Thymus (tissue), 14 donors: ENCODE data around the gene ANKRD13B. TPM values are rescaled to one million over a fixed set of nuclear protein-coding genes. Genes with fewer than 3 reads are reported as not detected.

ENCODE experiments used
- DNase-seq, 9 donors: peaks; one replicate each; pipeline ENCODE4 v3.0.0-alpha.2; 2013; ENCODE audit warnings: low spot score in 9 of 9, low read depth in 6 of 9, missing footprints in 1 of 9
- H3K27ac ChIP-seq, 2 donors: one replicate each; pipeline ENCODE4 v1.5.1; 2013; ENCODE audit warnings: control low read depth in 1 of 2, low read depth in 1 of 2, low read length in 1 of 2, mild to moderate bottlenecking in 1 of 2, moderate library complexity in 1 of 2
- H3K27me3 ChIP-seq, 2 donors: one replicate each; pipeline ENCODE4 v1.5.1; 2013; ENCODE audit warnings: low read length in 1 of 2; ENCODE audit not compliant: control insufficient read depth in 2 of 2, insufficient read depth in 1 of 2
- H3K36me3 ChIP-seq, 2 donors: one replicate each; pipeline ENCODE4 v1.5.1; 2013; ENCODE audit warnings: low read length in 1 of 2, mild to moderate bottlenecking in 1 of 2, moderate library complexity in 1 of 2; ENCODE audit not compliant: control insufficient read depth in 2 of 2, insufficient read depth in 2 of 2
- H3K4me1 ChIP-seq, 2 donors: one replicate each; pipeline ENCODE4 v1.5.1; 2013; ENCODE audit warnings: low read length in 2 of 2; ENCODE audit not compliant: control insufficient read depth in 2 of 2, insufficient read depth in 2 of 2
- H3K4me3 ChIP-seq, 2 donors: one replicate each; pipeline ENCODE4 v1.5.1; 2013; ENCODE audit warnings: low read length in 2 of 2, control low read depth in 1 of 2, mild to moderate bottlenecking in 1 of 2
- H3K9me3 ChIP-seq, 2 donors: one replicate each; pipeline ENCODE4 v1.5.1; 2013; ENCODE audit warnings: low read length in 1 of 2, mild to moderate bottlenecking in 1 of 2; ENCODE audit not compliant: control insufficient read depth in 2 of 2, insufficient read depth in 1 of 2
- WGBS: extraction: QIAGEN DNeasy Blood & Tissue Kit; methylation state at CpG from one replicate; pipeline ENCODE4 v1.1.7; 2013; 5-methylcytosine and 5-hydroxymethylcytosine counted together
- long read RNA-seq, 10 donors: transcript quantifications; one replicate each; lab custom pipeline, GENCODE V29; 2026
- polyA plus RNA-seq: library from polyadenylated mRNA; stranded (reverse); fragments of 200-250 nt; gene quantifications from one replicate; pipeline ENCODE4 v1.2.3, GENCODE V29; 2013
- total RNA-seq: library from RNA; stranded (reverse); fragments of 120-200 nt; gene quantifications from one replicate; pipeline ENCODE4 v1.2.4, GENCODE V29; 2013
- donor health status: healthy.

Gene ANKRD13B
- 1.3 TPM for total RNA-seq
- polyA plus RNA-seq, result 2.2 TPM
- long read RNA-seq, donor 1, result 0 reads
- long read RNA-seq, donor 2, result 0 reads
- long read RNA-seq, donor 3, result 0 reads
- long read RNA-seq, donor 4, result 0 reads
- long read RNA-seq, donor 5, partial matches to known transcripts, result 5 of 6 reads
- long read RNA-seq, donor 5, other reads (novel, unspliced or antisense), result 0 of 6 reads
- long read RNA-seq, donor 6, result 0 reads
- long read RNA-seq, donor 7, result 0 reads
- long read RNA-seq, donor 8, result 0 reads
- long read RNA-seq, donor 9, result 0 reads
- long read RNA-seq, donor 10, partial matches to known transcripts, result 5 of 5 reads
- long read RNA-seq, donor 10, other reads (novel, unspliced or antisense), result 0 of 5 reads

DNA sequence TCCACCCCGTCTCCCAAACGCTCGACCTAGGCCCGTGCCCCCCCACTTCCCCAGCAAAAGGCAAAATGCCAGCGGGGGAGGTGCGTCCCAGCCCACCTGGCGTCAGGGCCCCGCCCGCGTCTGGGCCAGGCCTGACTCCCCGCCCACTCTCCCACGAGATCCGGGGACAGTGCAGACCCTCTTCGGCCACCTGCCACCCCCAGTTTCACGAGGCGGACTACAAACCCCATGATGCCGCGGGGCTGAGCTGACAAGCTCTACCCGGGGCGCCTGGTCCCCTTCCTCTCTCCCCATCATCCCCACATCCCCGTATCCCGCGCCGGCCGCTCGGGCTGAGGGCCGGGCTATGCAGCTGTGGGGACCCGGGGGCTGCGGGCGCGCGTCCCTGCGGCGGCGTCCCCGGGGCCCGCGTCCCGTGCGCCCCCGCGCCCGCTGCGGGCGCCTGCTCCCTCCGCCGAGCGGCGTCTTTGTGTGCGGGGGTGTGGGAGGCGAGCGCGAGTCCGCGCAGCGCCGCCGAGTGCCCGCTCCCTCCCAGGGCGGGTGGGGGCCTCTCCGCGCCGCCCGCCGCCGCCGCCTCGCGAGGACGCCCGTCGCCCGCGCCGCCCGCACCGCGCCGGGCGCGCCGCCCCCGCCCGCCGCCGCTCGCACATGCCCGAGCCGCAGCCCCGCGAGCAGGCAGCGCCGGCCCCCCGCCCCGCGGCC lies at the start of gene ANKRD13B:
ANKRD13B (plus strand) TSS at position 283 of the 702 bp plus-strand sequence. CDS start 490 bp downstream, outside the sequence.
- peaks cover 0 to 8% of the 10 kb centered on the region in 2 donors for H3K9me3 ChIP-seq
- peaks cover 0 to 23% of the 10 kb centered on the region in 2 donors for H3K27me3 ChIP-seq
- peak in 1 of 9 donors; percentile 54 for DNase-seq
- H3K36me3 ChIP-seq, result no peaks in the 10 kb centered on the region
- WGBS, result under 1% methylated on average over 95 of the region's 96 CpGs
- peaks cover 44 to 53% of the 10 kb centered on the region in 2 donors for H3K4me1 ChIP-seq
- H3K27ac ChIP-seq, result peak within 1 kb of the TSS in 1 of 2 donors; percentile 15
- peak within 1 kb of the TSS; percentile 52 to 84 for H3K4me3 ChIP-seq

- no peaks in the 10 kb centered on the region for H3K9me3 ChIP-seq
- H3K27ac ChIP-seq, result no peak overlapping the region
- DNase-seq, result no peak
- no peaks in the 10 kb centered on the region for H3K4me1 ChIP-seq
- WGBS, result 95% methylated on average over 4 of the region's 4 CpGs
- H3K36me3 ChIP-seq, result peaks cover 22 to 36% of the 10 kb centered on the region in 2 donors
- H3K27me3 ChIP-seq, result no peaks in the 10 kb centered on the region
- no peak overlapping the region for H3K4me3 ChIP-seq
These were observed 48.9 kb upstream of the ANKRD13B start for GRCh38 chr17:29544066-29544465.

- peaks cover 18 to 29% of the 10 kb centered on the region in 2 donors for H3K36me3 ChIP-seq
- no peak for DNase-seq
- no peaks in the 10 kb centered on the region for H3K4me1 ChIP-seq
- no peak overlapping the region for H3K4me3 ChIP-seq
- H3K27me3 ChIP-seq, result no peaks in the 10 kb centered on the region
- 99% methylated on average over 1 of the region's 1 CpG for WGBS
- H3K27ac ChIP-seq, result no peak overlapping the region
- no peaks in the 10 kb centered on the region for H3K9me3 ChIP-seq
These were observed 46.8 kb upstream of the ANKRD13B start for GRCh38 chr17:29546085-29546484.

- H3K9me3 ChIP-seq, result no peaks in the 10 kb centered on the region
- no peak overlapping the region for H3K27ac ChIP-seq
- no peak overlapping the region for H3K4me3 ChIP-seq
- WGBS, result 98% methylated on average over 1 of the region's 1 CpG
- no peaks in the 10 kb centered on the region for H3K4me1 ChIP-seq
- no peaks in the 10 kb centered on the region for H3K27me3 ChIP-seq
- peaks cover 13 to 29% of the 10 kb centered on the region in 2 donors for H3K36me3 ChIP-seq
- DNase-seq, result no peak
These were observed 46.1 kb upstream of the ANKRD13B start for GRCh38 chr17:29546830-29547229.

- no peaks in the 10 kb centered on the region for H3K4me1 ChIP-seq
- H3K27ac ChIP-seq, result no peak overlapping the region
- WGBS, result 66% methylated on average over 5 of the region's 5 CpGs
- peaks cover 0 to 7% of the 10 kb centered on the region in 2 donors for H3K36me3 ChIP-seq
- DNase-seq, result no peak
- no peaks in the 10 kb centered on the region for H3K9me3 ChIP-seq
- H3K4me3 ChIP-seq, result no peak overlapping the region
- no peaks in the 10 kb centered on the region for H3K27me3 ChIP-seq
These were observed 43.6 kb upstream of the ANKRD13B start for GRCh38 chr17:29549177-29549923.

- Histone ChIP-seq H3K4me1 (no peaks in the 10 kb centered on the region), H3K36me3 (no peaks in the 10 kb centered on the region), H3K27ac (no peak overlapping the region), H3K4me3 (no peak overlapping the region), H3K9me3 (no peaks in the 10 kb centered on the region), H3K27me3 (no peaks in the 10 kb centered on the region)
- DNase-seq, result no peak
- 97% methylated on average over 3 of the region's 3 CpGs for WGBS
These were observed 37.1 kb upstream of the ANKRD13B start for GRCh38 chr17:29555840-29556239.

DNA sequence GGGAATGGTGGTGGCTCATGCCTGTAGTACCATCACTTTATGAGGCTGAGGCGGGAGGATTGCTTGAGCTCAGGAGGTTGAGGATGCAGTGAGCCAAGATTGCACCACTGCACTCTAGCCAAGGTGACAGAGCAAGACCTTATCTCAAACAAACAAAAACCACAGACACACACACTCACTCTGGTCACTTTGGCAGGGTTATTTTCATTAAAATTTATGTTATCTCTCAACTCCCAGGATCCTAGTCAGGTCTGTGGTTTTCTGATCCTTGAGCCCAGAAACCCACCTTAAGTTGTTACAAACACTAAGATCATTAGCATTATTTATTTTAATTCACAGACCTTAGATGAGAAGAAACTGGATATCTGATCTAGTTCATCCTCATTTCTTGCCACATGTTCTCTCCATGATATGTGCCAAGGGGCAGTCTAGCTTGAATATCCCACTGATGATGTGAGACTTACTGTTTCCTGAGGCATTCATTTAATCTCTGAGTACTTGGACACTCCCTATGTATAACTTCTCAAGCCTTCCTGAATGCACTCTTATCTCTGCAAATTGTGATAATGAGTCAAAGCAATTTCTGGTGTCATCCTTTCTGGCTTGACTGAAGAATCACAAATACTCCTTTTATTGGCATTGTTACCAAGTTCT lies 35.7 kb upstream of the ANKRD13B start:
- Histone ChIP-seq H3K9me3 (peaks cover 0 to 3% of the 10 kb centered on the region in 2 donors), H3K27me3 (peaks cover 0 to 2% of the 10 kb centered on the region in 2 donors), H3K4me1 (peaks cover 0 to 7% of the 10 kb centered on the region in 2 donors), H3K36me3 (peaks cover 0 to 4% of the 10 kb centered on the region in 2 donors), H3K27ac (no peak overlapping the region), H3K4me3 (no peak overlapping the region)
- whole genome bisulfite sequencing, result 85% methylated on average over 1 of the region's 1 CpG
- no peak for DNase-seq

DNA sequence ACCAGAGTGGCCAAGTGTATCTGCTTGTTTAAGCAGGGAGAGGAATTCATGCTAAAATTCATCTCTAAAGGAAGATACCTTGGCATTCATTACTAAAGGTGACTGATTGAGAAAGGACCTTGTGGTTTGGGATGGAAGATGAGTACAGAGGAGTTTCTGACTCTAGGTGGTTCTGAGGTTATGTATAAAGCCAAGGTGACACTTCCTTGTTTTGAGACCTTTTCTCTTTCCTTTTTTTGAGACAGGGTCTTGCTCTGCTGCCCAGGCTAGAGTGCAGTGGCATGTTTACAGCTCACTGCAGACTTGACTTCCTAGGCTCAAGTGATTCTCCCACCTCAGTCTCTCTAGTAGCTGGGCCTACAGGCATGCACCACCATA lies 35.2 kb upstream of the ANKRD13B start:
- Histone ChIP-seq H3K36me3 (peaks cover 0 to 10% of the 10 kb centered on the region in 2 donors), H3K27me3 (peaks cover 0 to 7% of the 10 kb centered on the region in 2 donors), H3K27ac (no peak overlapping the region), H3K9me3 (peaks cover 0 to 3% of the 10 kb centered on the region in 2 donors), H3K4me3 (no peak overlapping the region), H3K4me1 (peaks cover 0 to 8% of the 10 kb centered on the region in 2 donors)
- DNase-seq, result no peak
